SK-N-SH treated with all-trans-retinoic acid at 6 μM for 48 hours (cell line): Measurements from ENCODE around the gene CBARP.

Experiments used
- ATAC-seq: fragments of 200-7000 bp; cut with Tn5 transposase; 3 replicates; pipeline ENCODE4 v1.9.1; 2020; ENCODE audit warnings: mild to moderate bottlenecking, moderate library complexity
- ARNTL ChIP-seq: fragments of 450-650 bp; formaldehyde crosslinking; IDR thresholded peaks from 2 replicates; pipeline ENCODE4 v1.5.0; 2020; ENCODE audit warnings: low read depth, mild to moderate bottlenecking, moderate library complexity, borderline replicate concordance
- CREB5 ChIP-seq: fragments of 250-450 bp; sonication (Bioruptor Pico); IDR thresholded peaks from 2 replicates; pipeline ENCODE4 v1.5.1; 2020; ENCODE audit warnings: low read depth, mild to moderate bottlenecking, moderate library complexity
- CSDC2 ChIP-seq: fragments of 250-450 bp; sonication (Bioruptor Pico); IDR thresholded peaks from 2 replicates; pipeline ENCODE4 v1.5.0; 2020; ENCODE audit warnings: mild to moderate bottlenecking, moderate library complexity
- CSRNP3 ChIP-seq: fragments of 250-450 bp; sonication (Bioruptor Pico); IDR thresholded peaks from 2 replicates; pipeline ENCODE4 v1.5.1; 2021; ENCODE audit warnings: mild to moderate bottlenecking, moderate library complexity
- ESRRG ChIP-seq: fragments of 250-450 bp; sonication (Bioruptor Pico); IDR thresholded peaks from 2 replicates; pipeline ENCODE4 v1.6.1; 2021; ENCODE audit warnings: mild to moderate bottlenecking
- GLIS3 ChIP-seq: fragments of 250-450 bp; sonication (Bioruptor Pico); IDR thresholded peaks from 2 replicates; pipeline ENCODE4 v1.5.0; 2020; ENCODE audit warnings: mild to moderate bottlenecking, moderate library complexity
- ISL1 ChIP-seq: fragments of 250-450 bp; sonication (Bioruptor Pico); IDR thresholded peaks from 2 replicates; pipeline ENCODE4 v2.1.2; 2022; ENCODE audit warnings: mild to moderate bottlenecking, moderate library complexity
- OSR1 ChIP-seq: fragments of 250-450 bp; sonication (Bioruptor Pico); IDR thresholded peaks from 2 replicates; pipeline ENCODE4 v1.8.0; 2022; ENCODE audit warnings: moderate library complexity, mild to moderate bottlenecking, inconsistent platforms
- PATZ1 ChIP-seq: fragments of 250-450 bp; sonication (Bioruptor Pico); IDR thresholded peaks from 2 replicates; pipeline ENCODE4 v1.8.0; 2020; ENCODE audit warnings: mild to moderate bottlenecking, moderate library complexity, borderline replicate concordance
- RARB ChIP-seq: fragments of 250-450 bp; sonication (Bioruptor Pico); IDR thresholded peaks from 2 replicates; pipeline ENCODE4 v1.8.0; 2021; ENCODE audit warnings: mild to moderate bottlenecking, moderate library complexity
- TCF4 ChIP-seq: fragments of 250-450 bp; sonication (Bioruptor Pico); IDR thresholded peaks from 2 replicates; pipeline ENCODE4 v1.8.0; 2021; ENCODE audit warnings: mild to moderate bottlenecking, moderate library complexity, borderline replicate concordance
- TOX ChIP-seq: fragments of 250-450 bp; sonication (Bioruptor Pico); IDR thresholded peaks from 2 replicates; pipeline ENCODE4 v1.8.0; 2021; ENCODE audit warnings: mild to moderate bottlenecking, moderate library complexity, borderline replicate concordance
- ZC3H10 ChIP-seq: fragments of 250-450 bp; sonication (Bioruptor Pico); IDR thresholded peaks from 2 replicates; pipeline ENCODE4 v1.5.1; 2021; ENCODE audit warnings: mild to moderate bottlenecking, moderate library complexity
- ZFP3 ChIP-seq: fragments of 250-450 bp; sonication (Bioruptor Pico); IDR thresholded peaks from 2 replicates; pipeline ENCODE4 v1.5.0; 2020; ENCODE audit warnings: mild to moderate bottlenecking, moderate library complexity
- ZFP30 ChIP-seq: fragments of 450-650 bp; formaldehyde crosslinking; IDR thresholded peaks from 2 replicates; pipeline ENCODE4 v1.5.0; 2022; ENCODE audit warnings: mild to moderate bottlenecking, moderate library complexity
- ZNF565 ChIP-seq: fragments of 450-650 bp; formaldehyde crosslinking; conservative IDR thresholded peaks from 2 replicates; pipeline ENCODE4 v1.5.0; 2020; ENCODE audit warnings: low read depth, mild to moderate bottlenecking, moderate library complexity
- ZNF70 ChIP-seq: fragments of 450-650 bp; formaldehyde crosslinking; IDR thresholded peaks from 2 replicates; pipeline ENCODE4 v1.5.0; 2020; ENCODE audit warnings: mild to moderate bottlenecking, moderate library complexity
- ZNF8 ChIP-seq: fragments of 450-650 bp; formaldehyde crosslinking; IDR thresholded peaks from 2 replicates; pipeline ENCODE4 v1.5.0; 2020; ENCODE audit warnings: mild to moderate bottlenecking, moderate library complexity
- TF ChIP-seq, protein P1 (sequence below): fragments of 250-450 bp; sonication (Bioruptor Pico); IDR thresholded peaks from 2 replicates; pipeline ENCODE4 v1.8.0; 2021; ENCODE audit warnings: low read depth, mild to moderate bottlenecking, moderate library complexity, borderline replicate concordance
- TF ChIP-seq, protein P2 (sequence below): fragments of 250-450 bp; sonication (Bioruptor Pico); IDR thresholded peaks from 2 replicates; pipeline ENCODE4 v1.5.0; 2020; ENCODE audit warnings: mild to moderate bottlenecking, moderate library complexity

The CBARP gene

DNA sequence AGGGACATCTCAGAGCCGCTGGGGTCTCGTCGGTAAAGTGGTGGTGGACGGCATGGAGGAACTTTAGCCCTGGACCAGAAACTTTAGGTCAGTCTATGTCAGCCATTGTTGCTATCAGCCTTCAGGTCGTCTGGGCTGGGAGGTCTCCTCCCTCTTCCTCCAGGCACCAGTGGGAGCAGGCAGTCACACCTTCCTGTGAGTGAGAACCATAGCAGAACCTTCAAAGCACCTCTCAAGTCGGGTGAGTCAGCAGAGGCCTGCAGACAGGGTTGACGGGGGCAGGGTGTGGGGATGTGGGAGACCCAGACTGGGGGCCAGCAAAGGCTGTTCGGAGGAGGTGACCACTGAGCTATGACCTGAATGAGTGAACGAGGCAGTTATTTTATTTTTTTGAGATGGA is 48.4 kb downstream of the CBARP start:
- ATAC-seq = no peak; the same call in 2 of the 3 replicates
- TF ChIP-seq, protein P1, sequence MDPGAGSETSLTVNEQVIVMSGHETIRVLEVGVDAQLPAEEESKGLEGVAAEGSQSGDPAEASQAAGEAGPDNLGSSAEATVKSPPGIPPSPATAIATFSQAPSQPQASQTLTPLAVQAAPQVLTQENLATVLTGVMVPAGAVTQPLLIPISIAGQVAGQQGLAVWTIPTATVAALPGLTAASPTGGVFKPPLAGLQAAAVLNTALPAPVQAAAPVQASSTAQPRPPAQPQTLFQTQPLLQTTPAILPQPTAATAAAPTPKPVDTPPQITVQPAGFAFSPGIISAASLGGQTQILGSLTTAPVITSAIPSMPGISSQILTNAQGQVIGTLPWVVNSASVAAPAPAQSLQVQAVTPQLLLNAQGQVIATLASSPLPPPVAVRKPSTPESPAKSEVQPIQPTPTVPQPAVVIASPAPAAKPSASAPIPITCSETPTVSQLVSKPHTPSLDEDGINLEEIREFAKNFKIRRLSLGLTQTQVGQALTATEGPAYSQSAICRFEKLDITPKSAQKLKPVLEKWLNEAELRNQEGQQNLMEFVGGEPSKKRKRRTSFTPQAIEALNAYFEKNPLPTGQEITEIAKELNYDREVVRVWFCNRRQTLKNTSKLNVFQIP (CRISPR knock-in tag) = no peak
- TF ChIP-seq ZFP3 (CRISPR knock-in tag) = no peak
- TF ChIP-seq CREB5 (CRISPR knock-in tag) = no peak
- TF ChIP-seq, protein P2, sequence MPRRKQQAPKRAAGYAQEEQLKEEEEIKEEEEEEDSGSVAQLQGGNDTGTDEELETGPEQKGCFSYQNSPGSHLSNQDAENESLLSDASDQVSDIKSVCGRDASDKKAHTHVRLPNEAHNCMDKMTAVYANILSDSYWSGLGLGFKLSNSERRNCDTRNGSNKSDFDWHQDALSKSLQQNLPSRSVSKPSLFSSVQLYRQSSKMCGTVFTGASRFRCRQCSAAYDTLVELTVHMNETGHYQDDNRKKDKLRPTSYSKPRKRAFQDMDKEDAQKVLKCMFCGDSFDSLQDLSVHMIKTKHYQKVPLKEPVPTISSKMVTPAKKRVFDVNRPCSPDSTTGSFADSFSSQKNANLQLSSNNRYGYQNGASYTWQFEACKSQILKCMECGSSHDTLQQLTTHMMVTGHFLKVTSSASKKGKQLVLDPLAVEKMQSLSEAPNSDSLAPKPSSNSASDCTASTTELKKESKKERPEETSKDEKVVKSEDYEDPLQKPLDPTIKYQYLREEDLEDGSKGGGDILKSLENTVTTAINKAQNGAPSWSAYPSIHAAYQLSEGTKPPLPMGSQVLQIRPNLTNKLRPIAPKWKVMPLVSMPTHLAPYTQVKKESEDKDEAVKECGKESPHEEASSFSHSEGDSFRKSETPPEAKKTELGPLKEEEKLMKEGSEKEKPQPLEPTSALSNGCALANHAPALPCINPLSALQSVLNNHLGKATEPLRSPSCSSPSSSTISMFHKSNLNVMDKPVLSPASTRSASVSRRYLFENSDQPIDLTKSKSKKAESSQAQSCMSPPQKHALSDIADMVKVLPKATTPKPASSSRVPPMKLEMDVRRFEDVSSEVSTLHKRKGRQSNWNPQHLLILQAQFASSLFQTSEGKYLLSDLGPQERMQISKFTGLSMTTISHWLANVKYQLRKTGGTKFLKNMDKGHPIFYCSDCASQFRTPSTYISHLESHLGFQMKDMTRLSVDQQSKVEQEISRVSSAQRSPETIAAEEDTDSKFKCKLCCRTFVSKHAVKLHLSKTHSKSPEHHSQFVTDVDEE (CRISPR knock-in tag) = no peak
- no peak for TF ChIP-seq CSRNP3
- TF ChIP-seq ARNTL = no peak
- TF ChIP-seq ZNF565 (CRISPR knock-in tag) = no peak
- TF ChIP-seq ZFP30 = no peak
- TF ChIP-seq TOX = no peak
- no peak for TF ChIP-seq ISL1

GRCh38 chr19:1183543-1184172 is 54.1 kb downstream of the CBARP start:
- TF ChIP-seq TOX (no peak), CREB5 (CRISPR knock-in tag) (no peak), ZNF70 (CRISPR knock-in tag) (no peak), ZFP30 (no peak), ZNF565 (CRISPR knock-in tag) (no peak), GLIS3 (CRISPR knock-in tag) (no peak), PATZ1 (CRISPR knock-in tag) (no peak), RARB (CRISPR knock-in tag) (no peak), ESRRG (no peak), ZNF8 (CRISPR knock-in tag) (no peak), CSDC2 (CRISPR knock-in tag) (no peak), ISL1 (no peak), ZC3H10 (CRISPR knock-in tag) (no peak), TCF4 (CRISPR knock-in tag) (no peak), ZFP3 (CRISPR knock-in tag) (no peak), OSR1 (CRISPR knock-in tag) (no peak), CSRNP3 (no peak)
- TF ChIP-seq, protein P1 (CRISPR knock-in tag) = no peak
- TF ChIP-seq, protein P2 (CRISPR knock-in tag) = no peak
- ATAC-seq = peak; percentile 52
